HG03025 (cell line): ENCODE data around the gene PCGF1.
A peak's percentile ranks its signal among the peaks of the same experiment; 100 is the strongest.

Source experiments
- ATAC-seq: cut with Tn5 transposase; IDR thresholded peaks from one replicate; pipeline ENCODE4 v1.9.1; 2021; ENCODE audit warnings: mild to moderate bottlenecking, moderate library complexity; ENCODE audit not compliant: unreplicated experiment, low FRiP score

Gene PCGF1

DNA sequence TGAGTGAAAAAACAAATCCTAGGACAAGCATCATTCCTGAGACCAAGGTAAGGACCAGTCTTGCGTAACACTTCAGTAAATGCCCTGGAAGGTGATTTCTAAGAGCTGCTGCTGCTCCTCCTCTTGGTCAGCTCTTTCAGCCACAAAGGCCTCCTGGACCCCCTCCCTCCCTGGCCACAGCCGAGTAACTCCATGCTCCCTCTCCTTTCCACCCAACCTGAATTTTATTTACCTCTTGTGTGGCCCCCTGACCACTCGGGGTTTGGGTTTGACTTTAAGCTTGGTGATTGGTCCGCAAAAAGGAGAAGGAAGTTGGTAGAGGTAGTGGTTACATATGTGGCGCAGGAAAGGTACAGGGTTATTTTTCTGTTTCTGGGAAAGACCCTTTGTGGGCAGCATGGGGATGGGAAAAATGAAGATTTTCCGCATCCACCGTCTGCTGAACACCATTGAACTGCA, 31.4 kb upstream of the PCGF1 start:
- no peak for ATAC-seq

DNA sequence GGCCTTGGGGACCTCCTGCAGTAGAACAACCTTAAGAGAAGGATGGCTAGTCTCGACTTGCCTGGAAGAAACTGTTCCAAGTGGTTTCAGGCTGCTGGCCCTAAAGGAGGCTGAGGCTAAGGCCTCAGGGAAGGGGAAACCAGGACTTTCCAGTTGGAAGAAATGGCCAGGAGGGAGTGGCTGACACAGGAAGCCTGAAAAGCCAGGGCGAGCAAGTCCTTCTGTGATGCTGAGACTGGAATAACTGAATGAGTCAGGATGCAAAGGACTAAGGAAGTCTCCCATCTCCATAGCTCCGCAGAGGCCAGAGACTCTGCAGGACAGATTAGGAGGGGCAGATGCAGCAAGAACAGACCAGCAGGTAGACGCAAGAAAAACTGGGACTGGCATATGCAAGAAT, 29.6 kb upstream of the PCGF1 start:
- no peak for ATAC-seq

DNA sequence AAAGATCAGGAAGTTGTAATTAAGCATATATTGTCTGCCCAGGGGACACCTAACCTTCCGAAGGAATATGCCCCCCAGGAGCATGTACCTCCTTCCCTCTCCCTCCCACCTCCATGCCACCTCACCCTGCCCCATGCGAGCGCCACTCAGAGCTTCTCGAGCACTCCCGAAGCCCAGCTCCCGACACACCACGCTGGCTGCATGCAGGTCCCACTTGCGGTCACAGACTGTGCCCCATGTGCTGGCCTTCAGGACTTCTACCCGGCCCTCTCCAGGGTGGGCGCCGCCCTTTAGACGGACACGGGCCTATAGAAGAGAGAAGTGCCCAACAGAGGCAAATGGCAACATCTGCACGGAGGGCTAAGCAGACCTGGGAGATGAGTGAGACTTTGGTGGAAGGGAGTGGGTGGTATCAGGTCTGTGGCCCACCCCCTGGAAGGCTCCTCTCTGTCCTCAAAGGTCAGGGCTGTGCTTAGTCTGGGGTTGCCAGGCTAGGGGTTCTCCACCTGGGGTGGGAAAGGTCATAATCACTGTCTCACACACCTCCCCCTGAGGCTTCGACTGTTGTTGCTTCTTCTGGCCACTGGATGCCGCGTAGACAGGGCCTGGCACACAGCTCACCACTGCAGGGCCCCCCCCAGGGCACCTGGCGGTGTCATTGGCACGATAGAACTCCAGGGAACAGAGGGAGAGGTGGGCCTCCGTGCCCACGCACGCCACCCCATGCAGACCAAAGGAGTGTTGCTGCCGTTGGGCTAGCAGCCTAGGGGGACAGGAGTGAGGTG, 28.9 kb upstream of the PCGF1 start:
- no peak for ATAC-seq

DNA sequence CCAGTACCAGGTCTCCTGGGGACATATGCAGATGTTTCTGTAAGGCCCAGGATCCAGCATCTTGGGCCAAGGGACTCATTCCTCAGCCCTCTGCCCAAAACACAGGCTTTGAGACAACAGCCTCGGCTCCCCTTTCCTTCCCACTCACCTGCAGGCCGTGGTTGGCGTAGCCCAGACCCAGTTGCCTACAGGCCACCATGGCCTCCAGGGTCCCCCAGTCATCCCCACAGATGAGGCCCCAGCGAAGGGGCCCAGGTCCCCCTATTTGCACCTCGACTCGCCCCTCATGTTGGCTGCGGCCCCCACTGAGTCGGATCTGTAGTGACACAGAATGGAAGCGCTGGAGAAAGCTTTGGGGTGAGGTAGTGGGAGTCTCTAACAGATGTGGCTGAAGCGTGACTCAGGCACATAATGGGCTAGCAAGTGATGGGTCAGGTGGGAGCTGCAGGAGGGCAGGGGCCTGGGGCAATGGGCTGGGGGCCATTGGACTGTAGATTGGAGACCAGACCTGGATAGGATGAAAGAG, 28.0 kb upstream of the PCGF1 start:
- no peak for ATAC-seq

DNA sequence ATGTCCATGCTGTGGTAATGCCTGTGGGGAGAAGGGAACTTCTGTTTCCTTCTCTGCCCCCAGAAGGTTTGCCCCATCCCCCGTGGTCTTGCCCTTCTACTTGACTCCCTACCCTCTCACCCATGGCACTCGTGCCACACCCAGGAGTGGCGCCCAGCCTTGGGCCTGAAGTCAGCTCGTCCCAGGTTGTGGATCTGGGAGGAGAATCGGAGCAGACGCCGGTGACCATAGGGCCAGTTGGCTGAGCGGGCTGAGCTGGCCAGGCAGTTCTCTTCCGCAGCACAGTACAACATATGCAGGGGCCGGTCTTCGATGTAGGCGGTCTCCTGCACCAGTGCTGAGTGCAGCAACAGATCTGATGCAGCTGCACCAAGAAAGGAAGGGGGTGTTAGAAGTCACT, 26.9 kb upstream of the PCGF1 start:
- no peak for ATAC-seq

DNA sequence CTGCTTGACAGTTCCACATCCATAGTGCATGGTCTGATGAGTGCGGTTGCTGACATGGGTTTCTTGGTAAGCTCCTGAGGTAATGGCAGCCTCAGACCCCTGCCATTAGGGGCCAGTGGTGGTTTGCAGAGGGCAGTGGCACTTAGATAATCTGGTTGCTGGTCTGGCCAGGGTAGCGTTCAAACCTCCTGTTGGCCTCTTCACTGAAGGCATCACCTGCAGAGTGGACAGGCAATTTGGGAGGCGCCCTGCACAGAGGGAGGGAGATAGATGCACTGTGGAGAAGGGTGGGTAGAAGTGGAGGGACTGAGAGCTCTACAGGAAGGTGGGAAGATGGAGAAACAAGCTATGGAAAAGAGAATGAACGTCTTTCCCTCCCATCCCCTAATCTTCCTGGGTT, 26.0 kb upstream of the PCGF1 start:
- no peak for ATAC-seq

DNA sequence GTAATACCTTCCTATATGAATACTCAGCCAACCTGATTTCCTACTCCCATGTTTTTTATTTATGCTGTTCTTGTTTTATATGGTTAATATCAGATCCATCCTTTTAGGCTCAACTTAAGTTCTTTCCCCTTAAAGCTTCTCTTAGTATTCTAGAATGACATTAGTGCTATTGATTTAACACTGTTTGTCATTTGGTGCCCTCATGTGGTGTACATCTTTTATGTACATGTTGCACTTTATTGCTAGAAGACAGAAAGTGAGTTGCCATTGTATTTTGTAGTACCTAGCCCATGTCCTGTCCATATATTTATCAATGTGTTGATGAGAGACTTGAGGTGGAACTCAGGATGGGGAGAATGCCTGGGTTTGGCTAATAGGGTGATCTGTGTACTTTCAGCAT, 24.7 kb upstream of the PCGF1 start:
- ATAC-seq, result no peak

DNA sequence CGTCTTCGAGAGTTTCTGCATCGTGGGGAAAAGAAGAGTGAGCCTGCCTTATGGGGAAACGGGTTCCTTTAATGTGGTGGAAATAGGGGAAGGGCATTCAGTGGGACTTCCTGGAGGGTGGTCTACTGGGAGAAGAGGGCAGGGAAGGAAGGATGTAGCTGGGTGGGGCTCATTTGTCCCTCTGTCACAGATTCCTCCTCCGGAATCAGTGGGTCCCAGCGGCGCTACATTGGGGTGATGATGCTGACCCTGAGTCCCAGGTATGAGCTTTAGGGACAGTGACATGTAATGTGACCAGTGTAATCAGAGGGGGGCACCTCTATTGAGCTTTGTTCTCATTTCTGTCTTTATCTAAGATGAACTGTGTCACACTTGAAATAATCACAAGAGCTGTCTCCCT, 24.2 kb upstream of the PCGF1 start:
- ATAC-seq, result no peak

DNA sequence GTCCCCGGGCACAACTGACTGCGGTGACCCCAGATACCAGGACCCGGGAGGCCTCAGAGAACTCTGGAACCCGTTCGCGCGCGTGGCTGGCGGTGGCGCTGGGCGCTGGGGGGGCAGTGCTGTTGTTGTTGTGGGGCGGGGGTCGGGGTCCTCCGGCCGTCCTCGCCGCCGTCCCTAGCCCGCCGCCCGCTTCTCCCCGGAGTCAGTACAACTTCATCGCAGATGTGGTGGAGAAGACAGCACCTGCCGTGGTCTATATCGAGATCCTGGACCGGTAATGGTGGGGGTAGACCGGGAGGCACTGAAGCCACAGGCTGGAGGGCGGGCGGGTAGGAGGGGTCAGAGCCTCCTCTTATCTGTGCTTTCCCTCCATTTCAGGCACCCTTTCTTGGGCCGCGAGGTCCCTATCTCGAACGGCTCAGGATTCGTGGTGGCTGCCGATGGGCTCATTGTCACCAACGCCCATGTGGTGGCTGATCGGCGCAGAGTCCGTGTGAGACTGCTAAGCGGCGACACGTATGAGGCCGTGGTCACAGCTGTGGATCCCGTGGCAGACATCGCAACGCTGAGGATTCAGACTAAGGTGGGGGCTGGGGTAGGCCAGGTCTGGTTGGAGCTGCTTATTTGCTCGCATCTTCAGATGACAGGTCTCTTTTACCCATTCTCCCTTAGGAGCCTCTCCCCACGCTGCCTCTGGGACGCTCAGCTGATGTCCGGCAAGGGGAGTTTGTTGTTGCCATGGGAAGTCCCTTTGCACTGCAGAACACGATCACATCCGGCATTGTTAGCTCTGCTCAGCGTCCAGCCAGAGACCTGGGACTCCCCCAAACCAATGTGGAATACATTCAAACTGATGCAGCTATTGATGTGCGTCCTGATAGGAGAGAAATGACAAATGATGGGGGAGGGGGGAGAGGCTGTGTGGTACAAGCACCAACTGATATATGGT, 23.0 kb upstream of the PCGF1 start:
- ATAC-seq, result peak; percentile 30

DNA sequence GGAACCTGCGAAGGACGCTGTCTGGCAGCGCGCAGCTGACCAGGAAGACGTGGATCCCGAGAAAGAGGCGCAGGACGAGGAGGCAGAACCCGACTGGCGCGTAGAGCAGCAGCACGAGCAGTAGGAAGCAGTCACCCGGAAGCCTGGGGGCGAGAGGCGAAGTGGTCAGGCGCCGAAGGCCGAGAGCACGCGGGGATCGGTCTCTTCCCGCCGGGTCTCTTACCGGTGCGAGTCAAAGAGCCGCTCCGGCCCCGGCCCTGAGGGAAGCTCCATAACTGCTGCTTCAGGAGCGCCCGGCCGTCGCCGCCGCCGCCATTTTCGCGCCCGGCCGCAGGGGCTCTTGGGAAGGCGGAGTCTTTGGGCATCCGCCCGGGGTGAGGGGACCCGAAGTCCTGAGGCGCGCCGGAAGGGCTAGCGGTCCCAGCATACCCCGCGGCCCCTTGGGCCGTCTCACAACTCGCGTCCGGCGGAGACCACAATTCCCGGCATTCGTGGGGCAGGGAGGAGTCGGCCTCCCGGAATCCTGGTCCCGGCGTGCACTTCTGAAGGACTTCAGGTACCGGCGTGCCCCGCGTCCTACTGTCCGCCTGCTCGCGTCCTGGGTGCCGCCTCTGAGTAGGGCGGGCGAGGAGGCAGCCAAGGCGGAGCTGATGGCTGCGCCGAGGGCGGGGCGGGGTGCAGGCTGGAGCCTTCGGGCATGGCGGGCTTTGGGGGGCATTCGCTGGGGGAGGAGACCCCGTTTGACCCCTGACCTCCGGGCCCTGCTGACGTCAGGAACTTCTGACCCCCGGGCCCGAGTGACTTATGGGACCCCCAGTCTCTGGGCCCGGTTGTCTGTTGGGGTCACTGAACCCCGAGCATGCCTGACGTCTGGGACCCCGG, 22.1 kb upstream of the PCGF1 start, which contains the start of the genes AUP1 and HTRA2:
AUP1 (minus strand) TSS at position 350 of the 882 bp plus-strand sequence; CDS start at position 273, 77 bp downstream.
HTRA2 (plus strand) TSS at position 577 of the 882 bp plus-strand sequence; CDS start at position 651, 74 bp downstream.
- ATAC-seq, result peak; percentile 75

DNA sequence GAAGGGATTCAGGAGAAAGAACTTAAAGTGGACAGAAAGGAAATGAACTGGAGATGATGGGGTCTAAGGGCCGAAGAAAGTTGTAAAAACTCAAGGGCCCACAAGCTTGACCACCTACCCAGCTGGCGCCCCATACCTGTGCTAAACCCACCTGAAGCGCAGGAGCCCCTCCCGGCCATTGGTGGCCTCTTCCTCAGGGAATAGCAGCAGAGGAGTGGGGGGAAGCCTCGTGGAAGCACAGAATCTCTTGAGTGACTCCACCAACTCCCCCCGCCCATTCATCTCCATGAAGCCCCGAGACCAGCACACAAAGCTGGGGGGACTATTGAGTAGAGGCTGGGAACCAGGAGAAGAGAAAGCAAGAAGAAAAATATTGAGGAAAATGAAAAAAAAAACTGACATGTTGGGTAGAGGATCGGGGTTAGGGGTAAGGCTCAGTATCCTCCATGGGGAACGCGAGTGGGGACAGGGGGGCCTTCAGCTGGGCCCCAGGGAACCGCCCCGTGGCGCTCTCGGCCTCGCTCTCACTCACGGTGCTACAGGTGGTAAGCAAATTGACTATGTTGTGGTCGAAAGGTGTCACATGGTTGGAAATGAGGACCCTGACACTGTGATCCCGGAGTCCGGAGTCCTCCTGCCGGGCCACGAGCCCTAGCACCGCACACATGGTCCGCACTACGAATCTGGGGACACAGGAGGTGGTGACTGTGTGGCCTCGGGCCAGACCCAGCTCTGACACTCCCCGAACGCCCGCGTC, 21.3 kb upstream of the PCGF1 start:
- ATAC-seq, result peak; percentile 7

DNA sequence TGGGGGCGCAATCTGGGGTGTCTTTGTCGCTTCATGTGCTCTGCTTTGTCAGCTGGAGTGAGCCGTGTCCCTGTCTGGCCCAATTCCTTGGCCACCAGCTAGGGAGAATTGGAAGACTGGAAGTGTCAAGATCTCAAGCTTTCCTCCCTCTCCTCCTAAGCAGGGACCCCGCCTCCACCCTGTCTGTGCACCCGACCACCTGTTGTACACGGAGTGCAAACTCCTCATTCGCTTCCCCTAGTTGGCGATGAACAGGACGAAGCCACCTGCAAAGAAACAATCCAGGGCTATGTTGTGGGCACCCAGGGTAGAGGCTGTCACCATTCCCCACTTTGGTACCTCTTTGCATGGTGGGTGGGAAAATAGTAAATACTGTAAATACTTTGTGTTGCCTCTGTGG, 20.2 kb upstream of the PCGF1 start:
- no peak for ATAC-seq

DNA sequence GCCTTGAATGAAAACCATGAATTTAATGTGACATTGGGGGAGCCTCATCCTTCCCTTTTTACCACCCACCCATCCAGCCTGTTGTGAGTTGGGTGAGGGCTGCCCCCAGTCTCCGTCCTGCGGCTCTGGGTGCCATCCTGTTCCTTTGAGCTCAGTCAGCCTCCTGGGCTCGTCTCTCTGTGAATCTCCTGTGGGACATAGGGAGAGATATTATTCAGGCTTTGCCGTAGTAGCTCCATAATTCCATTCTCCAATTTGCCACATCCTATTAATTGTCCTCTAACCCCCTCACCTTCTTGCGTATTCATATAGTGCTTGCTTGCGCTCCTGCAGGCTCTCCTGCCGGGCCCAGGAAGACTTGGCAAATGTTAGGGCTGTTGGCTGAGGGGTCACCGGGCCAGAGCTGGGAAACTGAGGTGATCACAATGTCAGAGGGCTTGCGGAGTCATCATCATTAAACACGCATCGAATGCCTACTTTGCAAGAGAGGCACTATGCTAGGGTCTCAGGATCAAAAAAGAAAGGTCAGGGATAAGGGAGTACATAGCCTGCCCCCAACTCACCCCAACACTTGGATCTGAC, 19.2 kb upstream of the PCGF1 start:
- no peak for ATAC-seq

DNA sequence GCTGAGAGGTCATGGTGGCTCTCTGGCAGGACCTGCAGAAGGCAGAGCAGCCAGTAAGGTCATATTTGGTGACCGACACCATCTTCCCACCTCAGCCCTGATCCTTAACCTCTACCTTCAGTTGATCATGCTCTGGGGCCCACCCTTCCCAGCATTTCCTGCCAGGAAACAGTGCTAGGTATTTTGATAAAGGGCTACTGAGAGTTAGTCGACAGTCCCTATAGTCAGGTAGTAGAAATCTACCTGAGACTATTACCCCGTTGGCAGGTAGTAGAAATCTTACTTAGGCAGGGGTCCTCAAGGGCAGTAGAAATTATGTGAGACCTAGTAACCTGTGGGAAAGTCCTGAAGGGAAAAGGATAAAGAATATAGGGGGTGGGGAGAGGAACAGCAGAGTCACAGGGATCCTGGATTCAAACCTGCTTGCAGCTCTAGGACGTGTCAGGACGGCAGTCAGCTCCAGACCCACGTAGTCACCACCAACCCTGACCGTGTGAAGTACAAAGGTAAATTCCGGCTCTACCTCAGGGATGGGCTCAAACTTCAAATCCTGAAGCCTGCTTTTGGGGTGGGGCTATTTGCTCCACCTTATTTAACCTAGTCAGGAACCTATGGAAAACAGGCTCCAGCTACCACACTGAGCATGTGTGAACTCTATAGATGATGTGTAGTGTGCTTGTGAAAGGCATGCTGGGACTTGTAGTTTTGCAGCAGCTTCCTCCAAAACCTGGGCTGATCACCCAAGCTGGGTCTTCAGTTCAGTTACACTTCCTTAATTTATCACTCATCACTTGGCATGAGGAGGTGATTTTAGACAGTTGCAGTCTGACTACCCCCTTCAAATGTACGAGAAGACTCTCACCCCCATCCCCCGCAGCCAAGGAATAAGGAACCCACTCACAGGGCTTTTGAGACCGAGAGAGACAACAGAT, 18.5 kb upstream of the PCGF1 start, which contains the start of gene DQX1:
DQX1 (minus strand) TSS at position 515 of the 932 bp plus-strand sequence; CDS start at position 13, 502 bp downstream.
- ATAC-seq, result no peak

DNA sequence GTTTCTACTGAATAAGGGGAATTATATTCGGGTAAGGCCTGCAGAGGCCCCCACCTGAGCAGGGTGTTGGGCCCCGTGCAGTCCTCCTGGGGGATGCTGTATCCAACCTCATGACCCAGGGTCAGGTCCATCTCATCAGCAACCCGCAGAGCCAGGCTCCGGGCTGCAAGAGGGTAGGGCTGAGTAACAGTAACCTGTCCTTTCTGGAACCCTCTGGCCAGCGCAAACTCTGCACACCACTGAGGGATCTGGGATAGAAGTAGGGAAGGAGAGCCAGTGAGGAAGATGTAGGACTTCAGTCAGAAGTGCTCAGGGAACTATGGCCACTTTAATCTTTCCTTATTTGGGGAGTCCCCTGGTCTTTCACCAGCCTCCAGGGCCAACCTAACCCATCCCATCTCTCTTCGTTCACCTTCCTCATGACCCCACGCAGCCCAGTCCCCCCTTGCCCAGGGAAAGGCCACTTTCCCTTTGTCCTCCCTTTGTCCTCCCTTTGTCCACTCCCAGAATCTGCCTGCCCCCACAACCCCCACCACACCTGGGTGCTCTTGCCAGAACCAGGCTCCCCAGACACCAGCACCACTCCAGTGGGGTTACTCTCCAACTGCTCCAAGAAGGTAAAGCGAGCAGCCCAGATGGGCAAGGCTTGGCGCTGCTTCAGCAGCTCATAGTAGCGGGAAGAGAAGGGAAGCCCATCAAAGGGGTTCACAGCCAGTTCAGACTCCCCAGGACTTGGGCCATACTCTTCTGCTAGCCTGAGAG, 17.6 kb upstream of the PCGF1 start:
- no peak for ATAC-seq

DNA sequence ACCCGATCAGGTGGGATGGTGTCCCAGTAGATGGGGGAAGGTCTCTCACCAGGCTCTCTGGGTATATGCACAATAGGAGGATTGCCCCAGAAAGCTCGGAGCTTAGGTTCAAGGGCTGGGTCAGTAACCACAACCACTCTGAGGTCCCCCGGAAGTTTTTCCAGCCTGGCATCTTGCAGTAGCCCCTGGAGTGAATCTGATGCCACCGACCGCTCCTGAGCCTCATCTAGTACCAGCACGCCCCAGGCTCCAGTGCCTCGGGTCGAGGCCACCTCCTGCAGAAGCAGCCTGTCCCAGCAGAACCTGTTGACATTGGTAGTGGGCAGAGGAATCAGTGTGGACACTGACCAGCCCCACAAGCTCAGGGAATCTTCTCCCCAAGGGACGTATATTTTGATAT, 16.5 kb upstream of the PCGF1 start:
- ATAC-seq, result no peak

DNA sequence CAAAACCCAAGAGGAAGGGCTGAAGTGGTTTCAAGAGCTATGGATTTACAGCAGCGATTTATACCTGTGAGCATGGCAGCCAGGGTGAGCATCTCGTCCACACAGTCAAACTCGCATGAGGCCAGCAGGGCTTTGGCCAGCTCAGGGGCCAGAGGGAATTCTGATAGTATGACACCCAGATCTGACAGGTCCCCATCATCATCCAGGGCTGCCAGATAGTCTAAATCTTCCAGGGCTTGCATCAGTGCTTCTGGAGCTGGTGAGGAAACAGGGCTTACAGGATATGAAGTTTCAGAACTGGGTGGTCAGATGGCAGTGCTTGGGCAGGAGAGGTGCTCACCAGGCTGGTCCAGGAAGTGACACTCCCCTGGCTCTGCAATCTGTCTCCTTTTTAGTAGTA, 15.0 kb upstream of the PCGF1 start:
- no peak for ATAC-seq
